RWPE2 (cell line): ENCODE results near the gene RASD1.

Source experiments
- ATAC-seq: fragments of 200-7000 bp; cut with Tn5 transposase; 3 replicates; pipeline ENCODE4 v1.9.1; 2021; ENCODE audit warnings: low read depth
- DNase-seq: peaks from one replicate; pipeline ENCODE4 v3.0.0-alpha.2; 2020; ENCODE audit warnings: low spot score
- H3K27ac ChIP-seq: fragments of 450-650 bp; 2 replicates; pipeline ENCODE4 v1.5.1; 2017; ENCODE audit warnings: mild to moderate bottlenecking; ENCODE audit not compliant: poor library complexity, severe bottlenecking
- H3K27me3 ChIP-seq: fragments of 250-450 bp; sonication (Bioruptor Pico); 2 replicates; pipeline ENCODE4 v1.5.1; 2021; ENCODE audit warnings: mild to moderate bottlenecking, moderate library complexity; ENCODE audit not compliant: insufficient read depth, poor library complexity, severe bottlenecking
- H3K36me3 ChIP-seq: fragments of 250-450 bp; sonication (Bioruptor Pico); 2 replicates; pipeline ENCODE4 v1.5.1; 2020; ENCODE audit warnings: low read depth, mild to moderate bottlenecking, moderate library complexity
- H3K4me1 ChIP-seq: fragments of 250-450 bp; sonication (Bioruptor Pico); 2 replicates; pipeline ENCODE4 v1.5.1; 2021; ENCODE audit warnings: mild to moderate bottlenecking, moderate library complexity; ENCODE audit not compliant: insufficient read depth, poor library complexity, severe bottlenecking
- H3K4me3 ChIP-seq: fragments of 250-450 bp; sonication (Bioruptor Pico); 2 replicates; pipeline ENCODE4 v1.5.1; 2021; ENCODE audit warnings: mild to moderate bottlenecking, moderate library complexity; ENCODE audit not compliant: severe bottlenecking
- H3K9me3 ChIP-seq: fragments of 250-450 bp; sonication (Bioruptor Pico); 2 replicates; pipeline ENCODE4 v1.5.1; 2021; ENCODE audit warnings: mild to moderate bottlenecking, moderate library complexity; ENCODE audit not compliant: severe bottlenecking
- TF ChIP-seq, protein P1 (sequence below): fragments of 450-650 bp; IDR thresholded peaks from one replicate; pipeline ENCODE4 v1.5.1; 2017; ENCODE audit warnings: mild to moderate bottlenecking, moderate library complexity; ENCODE audit not compliant: poor library complexity, severe bottlenecking

RASD1 gene, protein sequence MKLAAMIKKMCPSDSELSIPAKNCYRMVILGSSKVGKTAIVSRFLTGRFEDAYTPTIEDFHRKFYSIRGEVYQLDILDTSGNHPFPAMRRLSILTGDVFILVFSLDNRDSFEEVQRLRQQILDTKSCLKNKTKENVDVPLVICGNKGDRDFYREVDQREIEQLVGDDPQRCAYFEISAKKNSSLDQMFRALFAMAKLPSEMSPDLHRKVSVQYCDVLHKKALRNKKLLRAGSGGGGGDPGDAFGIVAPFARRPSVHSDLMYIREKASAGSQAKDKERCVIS

DNA sequence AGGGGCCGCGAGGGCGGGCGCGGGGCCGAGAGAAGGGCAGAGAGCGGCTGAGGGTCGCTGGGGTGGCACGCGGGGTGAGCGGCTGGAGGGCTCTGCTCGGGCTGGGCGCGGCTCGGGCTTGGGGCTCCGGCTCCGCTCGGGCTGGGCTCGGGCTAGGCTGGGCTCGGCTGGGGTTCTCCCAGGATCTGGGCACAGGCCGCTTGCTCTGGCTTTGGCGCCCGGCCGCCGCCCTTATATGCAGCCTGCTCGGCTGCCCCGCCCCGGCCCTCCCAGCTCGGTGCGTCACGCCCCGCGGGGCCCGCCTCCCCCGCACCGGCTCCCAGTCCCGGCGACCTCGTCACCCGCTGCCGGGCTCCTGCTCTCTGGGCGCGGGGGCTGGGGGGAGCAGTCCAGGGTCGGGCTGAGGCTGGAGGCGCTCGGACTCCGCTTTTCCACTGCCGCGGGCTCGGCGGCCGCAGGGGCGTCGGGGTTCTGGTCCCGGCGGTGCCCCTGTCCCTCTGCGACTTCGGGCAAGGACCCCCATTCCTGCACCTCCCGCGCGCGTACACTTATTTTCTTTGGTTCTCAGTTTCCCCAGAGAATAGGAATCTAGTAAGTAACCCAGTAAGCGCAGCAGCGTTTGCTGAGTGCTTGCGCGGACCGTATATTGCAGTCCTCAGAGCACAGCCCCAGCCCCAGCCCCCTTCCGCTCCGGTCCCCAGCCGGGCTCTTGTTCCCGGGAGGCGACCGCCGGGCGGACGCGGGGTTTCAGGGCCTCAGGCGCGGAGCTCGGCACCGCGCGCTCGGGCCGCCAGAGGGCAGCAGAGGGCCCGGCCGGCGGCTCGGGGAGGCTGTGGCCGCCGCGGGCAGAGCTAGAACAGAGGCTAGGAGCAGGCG, at the start of gene RASD1:
Gene RASD1, minus strand, starts transcription at position 207 of the 876 bp plus-strand sequence. CDS start 214 bp downstream, outside the sequence.
- TF ChIP-seq, protein P1, sequence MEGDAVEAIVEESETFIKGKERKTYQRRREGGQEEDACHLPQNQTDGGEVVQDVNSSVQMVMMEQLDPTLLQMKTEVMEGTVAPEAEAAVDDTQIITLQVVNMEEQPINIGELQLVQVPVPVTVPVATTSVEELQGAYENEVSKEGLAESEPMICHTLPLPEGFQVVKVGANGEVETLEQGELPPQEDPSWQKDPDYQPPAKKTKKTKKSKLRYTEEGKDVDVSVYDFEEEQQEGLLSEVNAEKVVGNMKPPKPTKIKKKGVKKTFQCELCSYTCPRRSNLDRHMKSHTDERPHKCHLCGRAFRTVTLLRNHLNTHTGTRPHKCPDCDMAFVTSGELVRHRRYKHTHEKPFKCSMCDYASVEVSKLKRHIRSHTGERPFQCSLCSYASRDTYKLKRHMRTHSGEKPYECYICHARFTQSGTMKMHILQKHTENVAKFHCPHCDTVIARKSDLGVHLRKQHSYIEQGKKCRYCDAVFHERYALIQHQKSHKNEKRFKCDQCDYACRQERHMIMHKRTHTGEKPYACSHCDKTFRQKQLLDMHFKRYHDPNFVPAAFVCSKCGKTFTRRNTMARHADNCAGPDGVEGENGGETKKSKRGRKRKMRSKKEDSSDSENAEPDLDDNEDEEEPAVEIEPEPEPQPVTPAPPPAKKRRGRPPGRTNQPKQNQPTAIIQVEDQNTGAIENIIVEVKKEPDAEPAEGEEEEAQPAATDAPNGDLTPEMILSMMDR: peak; percentile 96
- ATAC-seq (peak; percentile 79), DNase-seq (peak; percentile 77)
- peak within 1 kb of the TSS; percentile 34 for H3K4me3 ChIP-seq
- no peak within 1 kb of the TSS for H3K27ac ChIP-seq
- H3K36me3 ChIP-seq: 0 out of 2 replicates have a peak, but pooled peaks cover 3% of the 10 kb centered on the region
- H3K9me3 ChIP-seq: no peaks in the 10 kb centered on the region
- peaks cover 14% of the 10 kb centered on the region for H3K27me3 ChIP-seq
- peaks cover 4% of the 10 kb centered on the region for H3K4me1 ChIP-seq

DNA sequence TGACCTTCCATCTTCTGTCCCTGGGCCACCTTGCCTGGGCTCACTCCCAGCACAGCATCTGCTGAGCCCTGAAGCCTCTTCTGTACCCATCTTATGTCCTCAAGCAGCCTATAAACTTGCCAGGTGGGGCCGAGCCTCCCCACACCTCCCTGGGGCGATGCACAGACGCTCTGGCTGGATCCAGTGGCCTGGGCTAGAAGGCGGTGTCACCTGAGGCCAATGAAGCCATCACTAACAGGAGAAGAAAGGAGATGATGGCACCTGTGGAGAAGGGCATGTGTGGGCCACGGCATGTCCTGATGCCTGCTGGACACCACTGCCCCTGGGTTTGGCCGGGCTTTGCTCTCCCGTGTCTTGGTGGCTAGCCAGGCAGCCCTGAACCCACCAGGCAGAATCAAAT, 49.8 kb upstream of the RASD1 start:
- DNase-seq: no peak
- H3K4me3 ChIP-seq: no peak overlapping the region
- TF ChIP-seq, protein P1: no peak
- no peak overlapping the region for H3K27ac ChIP-seq
- H3K27me3 ChIP-seq: no peaks in the 10 kb centered on the region
- no peaks in the 10 kb centered on the region for H3K36me3 ChIP-seq
- H3K9me3 ChIP-seq: no peaks in the 10 kb centered on the region
- no peaks in the 10 kb centered on the region for H3K4me1 ChIP-seq
- ATAC-seq: no peak

DNA sequence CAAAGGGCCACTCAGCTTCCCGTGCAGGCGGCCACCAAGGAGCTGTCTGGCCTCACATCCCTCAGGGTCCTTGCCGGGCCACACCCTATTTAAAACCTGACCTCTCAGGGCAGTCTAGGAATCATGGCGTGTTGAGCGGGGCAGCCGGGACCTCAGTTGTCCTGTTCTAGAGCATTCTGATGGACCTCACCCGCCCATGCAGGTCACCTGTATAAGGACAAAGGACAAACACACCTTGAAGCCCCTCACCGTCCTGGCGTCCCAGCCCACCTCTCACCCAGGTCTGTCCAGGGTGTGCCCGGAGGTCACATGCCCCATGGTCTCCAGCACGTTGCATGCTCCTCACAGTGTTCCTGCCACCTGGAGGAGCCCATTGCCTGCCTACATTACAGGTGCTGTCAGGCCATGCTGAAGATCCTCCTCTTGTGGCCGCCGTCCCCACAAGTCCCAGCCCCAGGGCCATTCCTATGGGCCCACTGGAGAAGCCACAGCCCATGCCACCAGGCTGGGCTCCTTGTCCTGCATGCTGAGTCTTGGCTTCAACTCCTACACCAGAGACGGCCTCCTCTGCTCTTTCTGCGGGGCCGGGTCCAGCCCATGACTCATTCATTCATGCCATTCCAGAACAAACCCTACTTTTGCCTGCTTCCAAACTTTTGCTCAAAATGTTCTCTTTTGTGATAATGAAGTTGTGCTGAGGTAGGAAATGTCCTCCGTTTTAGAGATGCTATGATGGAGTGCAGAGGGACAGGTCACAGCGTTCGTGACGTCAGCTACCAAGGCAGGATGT, 49.0 kb upstream of the RASD1 start:
- DNase-seq (no peak), ATAC-seq (no peak; the same call in 2 of the 3 replicates)
- Histone ChIP-seq H3K9me3 (no peaks in the 10 kb centered on the region), H3K4me1 (no peaks in the 10 kb centered on the region), H3K27me3 (no peaks in the 10 kb centered on the region), H3K4me3 (no peak overlapping the region), H3K27ac (no peak overlapping the region), H3K36me3 (no peaks in the 10 kb centered on the region)
- TF ChIP-seq, protein P1: no peak

DNA sequence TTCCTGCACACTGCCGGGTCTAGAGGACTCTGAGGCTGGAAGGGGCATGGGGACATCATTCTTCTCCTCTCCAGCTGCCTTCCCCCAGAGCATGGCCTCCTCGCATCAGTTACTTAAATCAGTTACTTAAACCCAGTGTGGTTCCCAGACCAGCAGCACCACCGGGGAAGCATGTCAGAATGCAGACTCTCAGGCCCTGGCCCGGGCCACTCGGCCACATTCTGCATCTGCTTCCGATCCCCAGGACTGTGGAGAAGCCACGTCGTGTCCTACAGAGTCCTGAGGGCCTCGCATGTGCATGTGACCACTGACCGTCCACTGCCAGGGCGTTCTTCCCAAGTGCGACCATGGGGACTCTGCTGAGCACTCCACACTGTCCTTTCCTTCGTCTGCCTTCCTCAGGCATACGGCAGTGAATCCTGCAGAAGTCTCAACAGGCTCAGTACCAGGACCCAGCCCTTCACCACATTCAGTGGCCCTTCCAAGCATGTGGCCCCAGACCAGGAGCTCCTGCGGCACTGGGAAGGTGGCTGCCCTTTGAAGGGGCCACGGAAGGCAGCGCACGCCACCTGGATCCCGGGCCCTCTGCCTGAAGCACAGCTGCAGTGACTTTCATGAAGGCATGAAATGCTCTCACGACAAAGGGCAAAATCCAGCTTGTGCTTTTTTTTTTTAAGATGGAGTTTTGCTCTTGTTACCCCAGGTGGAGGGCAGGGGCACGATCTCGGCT, 46.9 kb upstream of the RASD1 start:
- ATAC-seq (no peak), DNase-seq (no peak)
- no peaks in the 10 kb centered on the region for H3K36me3 ChIP-seq
- no peaks in the 10 kb centered on the region for H3K4me1 ChIP-seq
- no peaks in the 10 kb centered on the region for H3K27me3 ChIP-seq
- no peaks in the 10 kb centered on the region for H3K9me3 ChIP-seq
- H3K4me3 ChIP-seq: no peak overlapping the region
- H3K27ac ChIP-seq: no peak overlapping the region
- TF ChIP-seq, protein P1: no peak
